Keratinocyte (primary cell): ENCODE results near the gene RBMS3. TPM values are rescaled to one million over a fixed set of nuclear protein-coding genes. Genes with fewer than 3 reads are reported as not detected.

ENCODE experiments used
- DNase-seq: peaks from one replicate; pipeline ENCODE4 v3.0.0-alpha.2; 2011; ENCODE audit warnings: low read depth, missing footprints, low spot score
- FAIRE-seq: peaks from 2 replicates; lab custom pipeline; 2011; peaks lifted over from hg19 to GRCh38; lab: Jason Lieb, UNC
- H2AFZ ChIP-seq: 2 replicates; pipeline ENCODE4 v1.6.0; 2012; ENCODE audit warnings: low read length, control low read depth, inconsistent platforms; ENCODE audit not compliant: control insufficient read depth
- H3K27ac ChIP-seq: 2 replicates; pipeline ENCODE4 v1.5.1; 2011; ENCODE audit warnings: low read length; ENCODE audit not compliant: control insufficient read depth, insufficient read depth
- H3K27me3 ChIP-seq: 3 replicates; pipeline ENCODE4 v1.6.0; 2011; ENCODE audit warnings: low read length; ENCODE audit not compliant: control insufficient read depth, insufficient read depth; ENCODE audit errors: extremely low read depth
- H3K36me3 ChIP-seq, 2 experiments: 2 replicates in 1 of 2; 3 replicates in 1 of 2; pipeline ENCODE4 v1.5.1; 2011; ENCODE audit warnings: low read length in 2 of 2, mild to moderate bottlenecking in 1 of 2; ENCODE audit not compliant: control insufficient read depth in 2 of 2, insufficient read depth in 2 of 2; ENCODE audit errors: extremely low read depth in 1 of 2
- H3K4me1 ChIP-seq: 3 replicates; pipeline ENCODE4 v1.5.1; 2011; ENCODE audit warnings: low read length; ENCODE audit not compliant: control insufficient read depth, insufficient read depth; ENCODE audit errors: extremely low read depth
- H3K4me2 ChIP-seq: 3 replicates; pipeline ENCODE4 v1.6.0; 2011; ENCODE audit warnings: low read depth, low read length; ENCODE audit not compliant: control insufficient read depth, insufficient read depth; ENCODE audit errors: extremely low read depth
- H3K4me3 ChIP-seq, 3 experiments: fragments of 200-600 bp in 1 of 3; sonication (generic) in 1 of 3; 2 replicates in 2 of 3; 3 replicates in 1 of 3; pipeline ENCODE4 v1.5.1; 2011 to 2016; ENCODE audit warnings: low read length in 3 of 3, mild to moderate bottlenecking in 3 of 3, control low read depth in 2 of 3, inconsistent platforms in 1 of 3, low read depth in 1 of 3, mixed read lengths in 1 of 3, mixed run types in 1 of 3, moderate library complexity in 1 of 3; ENCODE audit not compliant: control insufficient read depth in 2 of 3, insufficient read depth in 2 of 3; ENCODE audit errors: extremely low read depth in 1 of 3
- H3K79me2 ChIP-seq: 2 replicates; pipeline ENCODE4 v1.6.0; 2012; ENCODE audit warnings: low read length; ENCODE audit not compliant: control insufficient read depth, insufficient read depth
- H3K9ac ChIP-seq: 3 replicates; pipeline ENCODE4 v1.6.0; 2011; ENCODE audit warnings: low read length; ENCODE audit not compliant: control insufficient read depth, insufficient read depth; ENCODE audit errors: extremely low read depth
- H3K9me1 ChIP-seq: 3 replicates; pipeline ENCODE4 v1.6.0; 2011; ENCODE audit warnings: low read length; ENCODE audit not compliant: control insufficient read depth, insufficient read depth; ENCODE audit errors: extremely low read depth
- H3K9me3 ChIP-seq: 2 replicates; pipeline ENCODE4 v1.5.1; 2012; ENCODE audit warnings: low read depth, low read length; ENCODE audit not compliant: control insufficient read depth
- H4K20me1 ChIP-seq: 3 replicates; pipeline ENCODE4 v1.6.0; 2011; ENCODE audit warnings: low read length; ENCODE audit not compliant: control insufficient read depth, insufficient read depth; ENCODE audit errors: extremely low read depth
- CTCF ChIP-seq, 3 experiments: IDR thresholded peaks in 1 of 3; conservative IDR thresholded peaks in 1 of 3; optimal IDR thresholded peaks in 1 of 3; 2 replicates in 2 of 3; 3 replicates in 1 of 3; pipeline versions ENCODE3 to v1.5.1; 2011; ENCODE audit warnings: low read length in 3 of 3, mild to moderate bottlenecking in 3 of 3, moderate library complexity in 2 of 3, control low read depth in 1 of 3, inconsistent platforms in 1 of 3; ENCODE audit not compliant: insufficient read depth in 2 of 3; ENCODE audit errors: extremely low read depth in 1 of 3
- EZH2 ChIP-seq: IDR thresholded peaks from one replicate; pipeline ENCODE4 v1.6.1; 2012; ENCODE audit warnings: inconsistent platforms, mild to moderate bottlenecking, low read length, moderate library complexity
- dilution Hi-C: fragments of 300-500 bp; cut with MboI; formaldehyde crosslinking; loops from one replicate; pipeline ENCODE4 v1.7.0; 2020; ENCODE audit warnings: low sequenced_read_pairs; ENCODE audit not compliant: extremely low pct_ligation_motif_present
- polyA plus RNA-seq, 5 experiments: library from polyadenylated mRNA; depleted of rRNA in 3 of 5; stranded (reverse) in 3 of 5; stranded (forward) in 1 of 5; unstranded in 1 of 5; fragments of >200 nt; gene quantifications; 1 replicate in 1 of 5; 2 replicates in 3 of 5; 3 replicates in 1 of 5; pipeline versions ENCODE4 v1.2.1 to v1.2.3, GENCODE V29; 2011 to 2012; ENCODE audit warnings: missing spikeins in 2 of 5, low read depth in 1 of 5, low replicate concordance in 1 of 5

RBMS3 gene
- polyA plus RNA-seq, 1 donor (not counting 4 experiments of a cell fraction or from before 2014, with no cell fraction given) = 2.3 TPM

GRCh38 chr3:29382409-29382808 lies 101.5 kb downstream of the RBMS3 start:
- Histone ChIP-seq H3K9me1 (no peaks in the 10 kb centered on the region), H3K9ac (no peak overlapping the region), H3K4me1 (no peaks in the 10 kb centered on the region), H3K79me2 (no peaks in the 10 kb centered on the region), H3K36me3 (no peaks in the 10 kb centered on the region), H3K27me3 (no peaks in the 10 kb centered on the region), H3K4me3 (no peak overlapping the region), H3K27ac (no peak overlapping the region), H3K4me2 (no peak overlapping the region), H3K9me3 (no peaks in the 10 kb centered on the region), H4K20me1 (no peaks in the 10 kb centered on the region), H2AFZ (no peak overlapping the region)
- DNase-seq = no peak
- dilution Hi-C loops = no loop called here
- TF ChIP-seq EZH2 (no peak), CTCF (optimal IDR thresholded peaks at IDR 0.05 in 1 of 3, IDR thresholded peaks at IDR 0.05 in 1 of 3, conservative IDR thresholded peaks at IDR 0.05 in 1 of 3; ENCODE audit: extremely low read depth in 1 of 3, insufficient read depth in 2 of 3, low read length in 3 of 3) (no peak)
- no peak for FAIRE-seq

- dilution Hi-C loops = no loop called here
- FAIRE-seq (no peak), DNase-seq (no peak)
- H3K9ac ChIP-seq = no peak overlapping the region
- TF ChIP-seq CTCF (optimal IDR thresholded peaks at IDR 0.05 in 1 of 3, IDR thresholded peaks at IDR 0.05 in 1 of 3, conservative IDR thresholded peaks at IDR 0.05 in 1 of 3; ENCODE audit: extremely low read depth in 1 of 3, insufficient read depth in 2 of 3, low read length in 3 of 3) (no peak), EZH2 (no peak)
- H3K9me1 ChIP-seq = no peaks in the 10 kb centered on the region
- no peaks in the 10 kb centered on the region for H3K79me2 ChIP-seq
- no peaks in the 10 kb centered on the region for H3K9me3 ChIP-seq
- no peak overlapping the region for H3K4me3 ChIP-seq
- no peaks in the 10 kb centered on the region for H3K27me3 ChIP-seq
- H4K20me1 ChIP-seq = no peaks in the 10 kb centered on the region
- H3K4me1 ChIP-seq = no peaks in the 10 kb centered on the region
- no peaks in the 10 kb centered on the region for H3K36me3 ChIP-seq
- H3K4me2 ChIP-seq = no peak overlapping the region
- no peak overlapping the region for H2AFZ ChIP-seq
- no peak overlapping the region for H3K27ac ChIP-seq
These were observed 102.0 kb downstream of the RBMS3 start for GRCh38 chr3:29382845-29383244.
